IPS-18c (cell line): Measurements from ENCODE around the gene MORF4L1.
"Not testable (repeated sequence)": the region's sequence is repeated elsewhere in the genome, so short reads cannot be mapped to it uniquely, and the experiment has no call there.

Experiments used
- H3K4me3 ChIP-seq: 2 replicates; pipeline ENCODE4 v1.7.0; 2013; ENCODE audit warnings: low read depth, mild to moderate bottlenecking, low read length, moderate library complexity; ENCODE audit not compliant: insufficient read depth
- H3K9me3 ChIP-seq: one replicate; pipeline ENCODE4 v1.6.1; 2013; ENCODE audit warnings: mild to moderate bottlenecking, low read length, moderate library complexity; ENCODE audit not compliant: control insufficient read depth, insufficient read depth

Gene MORF4L1

GRCh38 chr15:78879517-78880241, 7.0 kb downstream of the MORF4L1 start:
- H3K9me3 ChIP-seq: no peaks in the 10 kb centered on the region
- H3K4me3 ChIP-seq: no peak overlapping the region

GRCh38 chr15:78880242-78880533, 7.5 kb downstream of the MORF4L1 start:
- no peak overlapping the region for H3K4me3 ChIP-seq

GRCh38 chr15:78880813-78881212, 8.1 kb downstream of the MORF4L1 start:
- H3K4me3 ChIP-seq: no peak overlapping the region
- H3K9me3 ChIP-seq: no peaks in the 10 kb centered on the region

More at GRCh38 chr15:78880242-78880533, 7.5 kb downstream of the MORF4L1 start:
- no peaks in the 10 kb centered on the region for H3K9me3 ChIP-seq

- no peak overlapping the region for H3K4me3 ChIP-seq
- H3K9me3 ChIP-seq: no peaks in the 10 kb centered on the region
Observed at GRCh38 chr15:78881681-78882080, 9.0 kb downstream of the MORF4L1 start.

- no peaks in the 10 kb centered on the region for H3K9me3 ChIP-seq
- no peak overlapping the region for H3K4me3 ChIP-seq
Observed at GRCh38 chr15:78889000-78889399, 16.3 kb downstream of the MORF4L1 start.

GRCh38 chr15:78893538-78893937, 20.8 kb downstream of the MORF4L1 start:
- H3K9me3 ChIP-seq: no peaks in the 10 kb centered on the region
- no peak overlapping the region for H3K4me3 ChIP-seq

- Histone ChIP-seq H3K9me3 (no peaks in the 10 kb centered on the region), H3K4me3 (no peak overlapping the region)
Observed at GRCh38 chr15:78895471-78895870, 22.8 kb downstream of the MORF4L1 start.

- no peaks in the 10 kb centered on the region for H3K9me3 ChIP-seq
Observed at GRCh38 chr15:78898540-78898939, 25.9 kb downstream of the MORF4L1 start.

GRCh38 chr15:78900819-78901533, 28.3 kb downstream of the MORF4L1 start:
- not testable (repeated sequence) for H3K4me3 ChIP-seq, H3K9me3 ChIP-seq

More at GRCh38 chr15:78898540-78898939, 25.9 kb downstream of the MORF4L1 start:
- no peak overlapping the region for H3K4me3 ChIP-seq

- not testable (repeated sequence) for H3K4me3 ChIP-seq, H3K9me3 ChIP-seq
Observed at GRCh38 chr15:78902281-78903032, 29.8 kb downstream of the MORF4L1 start.

- Histone ChIP-seq H3K4me3 (no peak overlapping the region), H3K9me3 (no peaks in the 10 kb centered on the region)
Observed at GRCh38 chr15:78904599-78905358, 32.1 kb downstream of the MORF4L1 start.

- Histone ChIP-seq H3K9me3 (no peaks in the 10 kb centered on the region), H3K4me3 (no peak overlapping the region)
Observed at GRCh38 chr15:78906316-78906620, 33.6 kb downstream of the MORF4L1 start.

GRCh38 chr15:78907577-78907976, 34.9 kb downstream of the MORF4L1 start:
- H3K4me3 ChIP-seq: no peak overlapping the region
- no peaks in the 10 kb centered on the region for H3K9me3 ChIP-seq

GRCh38 chr15:78909160-78909695, 36.5 kb downstream of the MORF4L1 start:
- no peaks in the 10 kb centered on the region for H3K9me3 ChIP-seq
- H3K4me3 ChIP-seq: no peak overlapping the region

GRCh38 chr15:78909791-78910228, 37.1 kb downstream of the MORF4L1 start:
- H3K9me3 ChIP-seq: no peaks in the 10 kb centered on the region
- no peak overlapping the region for H3K4me3 ChIP-seq

- no peak overlapping the region for H3K4me3 ChIP-seq
- H3K9me3 ChIP-seq: no peaks in the 10 kb centered on the region
Observed at GRCh38 chr15:78910271-78910670, 37.6 kb downstream of the MORF4L1 start.

GRCh38 chr15:78912316-78912715, 39.6 kb downstream of the MORF4L1 start:
- no peak overlapping the region for H3K4me3 ChIP-seq
- no peaks in the 10 kb centered on the region for H3K9me3 ChIP-seq
